Glutamatergic neuron (in vitro differentiated cells): ENCODE data around the gene FAM53B. TPM values are rescaled to one million over a fixed set of nuclear protein-coding genes. Genes with fewer than 3 reads are reported as not detected.

Source experiments
- DNase-seq: peaks from one replicate; pipeline ENCODE4 v3.0.0; 2022
- H3K27ac Mint-ChIP-seq: one replicate; pipeline ENCODE4 v1.8.0; 2020; ENCODE audit warnings: mild to moderate bottlenecking, mixed read lengths, inconsistent platforms; ENCODE audit not compliant: unreplicated experiment
- H3K27me3 Mint-ChIP-seq: one replicate; pipeline ENCODE4 v1.8.0; 2020; ENCODE audit warnings: mild to moderate bottlenecking, moderate library complexity, mixed read lengths, inconsistent platforms; ENCODE audit not compliant: unreplicated experiment
- H3K36me3 Mint-ChIP-seq: one replicate; pipeline ENCODE4 v1.8.0; 2020; ENCODE audit warnings: mild to moderate bottlenecking, mixed read lengths, inconsistent platforms; ENCODE audit not compliant: unreplicated experiment
- H3K4me1 Mint-ChIP-seq: one replicate; pipeline ENCODE4 v1.8.0; 2020; ENCODE audit warnings: mild to moderate bottlenecking, low read depth, mixed read lengths, inconsistent platforms; ENCODE audit not compliant: unreplicated experiment
- H3K4me3 Mint-ChIP-seq: one replicate; pipeline ENCODE4 v1.8.0; 2020; ENCODE audit warnings: mild to moderate bottlenecking, mixed read lengths, inconsistent platforms; ENCODE audit not compliant: unreplicated experiment
- H3K9me3 Mint-ChIP-seq: one replicate; pipeline ENCODE4 v1.8.0; 2020; ENCODE audit warnings: mild to moderate bottlenecking, moderate library complexity, mixed read lengths, inconsistent platforms; ENCODE audit not compliant: unreplicated experiment
- CTCF ChIP-seq: fragments of 200-600 bp; sonication (generic); IDR thresholded peaks from one replicate; pipeline ENCODE4 v1.5.0; 2021; ENCODE audit not compliant: partially characterized antibody, unreplicated experiment
- total RNA-seq: library from RNA; stranded (reverse); fragmentation: NEBNext Ultra II Directional; extraction: Animal tissue kit (Norgen Biotek cat#: 25700); gene quantifications from one replicate; pipeline ENCODE4 v1.2.1, GENCODE V29; 2021; ENCODE audit not compliant: unreplicated experiment

The FAM53B gene
- total RNA-seq, 1 donor from 2014 or later = 30.5 TPM

- no peak for TF ChIP-seq CTCF
- peaks cover 42% of the 10 kb centered on the region for H3K4me1 Mint-ChIP-seq
- H3K36me3 Mint-ChIP-seq = no peaks in the 10 kb centered on the region
- peak overlapping the region; percentile 36 for H3K4me3 Mint-ChIP-seq
- peak overlapping the region; percentile 62 for H3K27ac Mint-ChIP-seq
- H3K9me3 Mint-ChIP-seq = peaks cover 8% of the 10 kb centered on the region
- peaks cover 7% of the 10 kb centered on the region for H3K27me3 Mint-ChIP-seq
- no peak for DNase-seq
Observed at GRCh38 chr10:124667425-124668345, 76.5 kb downstream of the FAM53B start.

GRCh38 chr10:124666494-124666893, 77.7 kb downstream of the FAM53B start:
- Mint-ChIP-seq H3K9me3 (peaks cover 8% of the 10 kb centered on the region), H3K4me1 (peaks cover 34% of the 10 kb centered on the region), H3K4me3 (no peak overlapping the region), H3K36me3 (no peaks in the 10 kb centered on the region), H3K27me3 (peaks cover 7% of the 10 kb centered on the region), H3K27ac (no peak overlapping the region)
- TF ChIP-seq CTCF = no peak
- DNase-seq = no peak

DNA sequence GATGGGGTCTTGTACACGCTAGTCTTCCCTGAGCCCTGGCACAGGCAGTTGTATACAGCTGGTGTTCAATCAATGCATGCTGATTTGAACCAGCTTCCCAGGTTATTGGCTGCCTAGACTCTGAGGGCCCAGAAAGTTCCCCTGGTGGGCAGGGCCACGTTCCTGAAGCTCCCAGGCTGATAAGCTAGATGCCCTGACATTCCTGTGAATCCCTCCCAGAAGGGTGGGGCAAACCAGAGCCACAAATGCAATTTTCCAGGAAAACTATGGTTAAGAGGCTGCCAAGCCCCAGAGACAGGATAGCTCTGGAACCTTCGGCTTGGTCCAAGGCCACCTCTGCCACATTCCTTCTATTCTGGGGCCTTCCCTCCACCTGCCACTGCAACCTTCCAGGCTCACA, 78.2 kb downstream of the FAM53B start:
- no peak overlapping the region for H3K4me3 Mint-ChIP-seq
- peaks cover 6% of the 10 kb centered on the region for H3K27me3 Mint-ChIP-seq
- H3K36me3 Mint-ChIP-seq = no peaks in the 10 kb centered on the region
- no peak overlapping the region for H3K27ac Mint-ChIP-seq
- DNase-seq = no peak
- no peak for TF ChIP-seq CTCF
- peaks cover 29% of the 10 kb centered on the region for H3K4me1 Mint-ChIP-seq
- H3K9me3 Mint-ChIP-seq = peaks cover 8% of the 10 kb centered on the region

DNA sequence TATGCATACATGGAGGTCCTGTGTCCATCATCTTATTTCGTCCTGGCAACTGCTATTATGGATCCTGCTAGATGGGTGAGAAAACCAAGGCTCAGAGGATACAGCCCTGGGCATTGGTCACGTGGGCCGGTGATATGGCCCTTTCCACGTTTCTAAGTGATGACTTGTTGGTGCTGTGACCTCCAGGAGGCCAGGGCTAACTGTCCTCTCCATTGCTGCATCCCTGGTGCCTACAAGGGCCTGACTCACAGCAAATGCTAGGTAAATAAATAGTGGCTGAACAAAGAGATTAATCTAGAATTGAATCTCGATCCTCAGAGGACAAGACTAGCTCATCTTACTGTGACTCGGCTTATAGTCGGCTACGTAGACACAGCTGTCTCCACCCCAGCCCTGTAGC, 78.6 kb downstream of the FAM53B start:
- peaks cover 6% of the 10 kb centered on the region for H3K9me3 Mint-ChIP-seq
- no peak for TF ChIP-seq CTCF
- H3K4me1 Mint-ChIP-seq = peaks cover 25% of the 10 kb centered on the region

GRCh38 chr10:124665091-124665490, 79.1 kb downstream of the FAM53B start:
- DNase-seq = no peak

More for the DNA sequence above, 78.6 kb downstream of the FAM53B start:
- no peak overlapping the region for H3K27ac Mint-ChIP-seq
- no peaks in the 10 kb centered on the region for H3K36me3 Mint-ChIP-seq
- H3K27me3 Mint-ChIP-seq = peaks cover 5% of the 10 kb centered on the region
- DNase-seq = no peak
- no peak overlapping the region for H3K4me3 Mint-ChIP-seq

More at GRCh38 chr10:124665091-124665490, 79.1 kb downstream of the FAM53B start:
- H3K36me3 Mint-ChIP-seq = no peaks in the 10 kb centered on the region
- TF ChIP-seq CTCF = no peak
- H3K4me3 Mint-ChIP-seq = no peak overlapping the region
- peaks cover 5% of the 10 kb centered on the region for H3K27me3 Mint-ChIP-seq
- H3K27ac Mint-ChIP-seq = no peak overlapping the region
- H3K4me1 Mint-ChIP-seq = peaks cover 21% of the 10 kb centered on the region
- peaks cover 5% of the 10 kb centered on the region for H3K9me3 Mint-ChIP-seq
